IPS-NIHi11 (cell line): ENCODE data around the gene DCLRE1A.
A peak's percentile ranks its signal among the peaks of the same experiment; 100 is the strongest.
"Not testable (repeated sequence)": the region's sequence is repeated elsewhere in the genome, so short reads cannot be mapped to it uniquely, and the experiment has no call there.

Source experiments
- DNase-seq: peaks from one replicate; pipeline ENCODE4 v3.0.0; 2012; ENCODE audit warnings: mixed read lengths, low spot score

Gene DCLRE1A

GRCh38 chr10:113857210-113857609 is 3.3 kb upstream of the DCLRE1A start:
- DNase-seq, result no peak

- DNase-seq, result no peak
These were observed 2.7 kb upstream of the DCLRE1A start for GRCh38 chr10:113856563-113856962.

DNA sequence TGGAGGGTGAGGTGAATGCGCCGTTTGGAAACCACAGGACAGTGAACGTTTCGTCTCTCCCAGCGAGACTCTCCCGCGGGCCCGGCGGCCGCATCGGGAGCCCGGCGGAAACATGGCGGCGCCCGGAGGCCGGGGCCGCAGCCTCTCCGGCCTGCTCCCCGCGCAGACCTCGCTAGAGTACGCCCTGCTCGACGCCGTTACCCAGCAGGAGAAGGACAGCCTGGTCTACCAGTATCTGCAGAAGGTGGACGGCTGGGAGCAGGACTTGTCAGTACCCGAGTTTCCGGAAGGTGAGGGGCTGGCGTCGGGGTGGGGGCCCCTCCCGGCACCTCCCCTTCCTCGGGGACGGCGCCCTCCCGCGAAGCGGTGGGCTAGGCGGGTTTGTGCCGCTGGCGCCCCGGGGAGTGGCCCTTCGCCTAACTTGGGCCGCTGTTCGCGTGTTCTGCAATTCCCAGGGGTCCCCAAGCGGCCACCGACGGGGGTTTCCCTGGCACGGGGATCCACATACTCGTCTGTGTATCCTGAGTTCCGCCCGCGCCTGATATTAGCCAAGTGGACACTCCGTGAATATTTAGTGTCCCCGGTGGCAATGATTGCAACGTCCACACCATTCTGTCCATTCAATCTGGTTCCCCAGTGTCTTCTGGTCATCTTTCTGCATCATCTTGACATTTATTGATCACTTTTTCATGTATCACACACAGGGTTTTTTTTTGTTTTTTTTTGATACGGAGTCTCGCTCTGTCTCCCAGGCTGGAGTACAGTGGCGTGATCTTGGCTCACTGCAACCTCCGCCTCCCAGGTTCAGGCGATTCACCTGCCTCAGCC is 1.1 kb upstream of the DCLRE1A start:
- DNase-seq, result peak; percentile 74

DNA sequence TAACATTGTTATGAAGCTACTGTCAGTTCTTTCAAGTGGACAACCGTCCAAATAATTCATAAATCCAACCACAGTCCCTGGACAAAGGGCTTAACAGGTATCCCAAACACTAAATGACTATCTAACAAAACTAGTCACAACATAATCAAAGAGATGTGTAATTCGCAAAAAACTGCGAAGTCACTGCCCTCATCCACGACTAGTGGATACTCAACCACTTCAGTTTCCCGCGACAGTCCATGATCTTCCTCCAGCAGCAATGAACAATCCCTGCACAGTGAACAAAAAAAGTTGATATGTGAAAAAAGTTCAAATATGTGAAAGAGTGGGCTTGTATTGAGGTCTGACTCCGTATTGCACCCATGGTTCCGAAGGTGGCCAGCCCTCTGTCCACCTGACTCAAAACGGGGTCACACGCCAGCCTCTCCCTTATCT is 287 bp downstream of the DCLRE1A start:
- DNase-seq, result no peak

GRCh38 chr10:113849946-113850345 is 3.9 kb downstream of the DCLRE1A start:
- DNase-seq, result no peak

GRCh38 chr10:113849140-113849803 is 4.6 kb downstream of the DCLRE1A start:
- no peak for DNase-seq

DNA sequence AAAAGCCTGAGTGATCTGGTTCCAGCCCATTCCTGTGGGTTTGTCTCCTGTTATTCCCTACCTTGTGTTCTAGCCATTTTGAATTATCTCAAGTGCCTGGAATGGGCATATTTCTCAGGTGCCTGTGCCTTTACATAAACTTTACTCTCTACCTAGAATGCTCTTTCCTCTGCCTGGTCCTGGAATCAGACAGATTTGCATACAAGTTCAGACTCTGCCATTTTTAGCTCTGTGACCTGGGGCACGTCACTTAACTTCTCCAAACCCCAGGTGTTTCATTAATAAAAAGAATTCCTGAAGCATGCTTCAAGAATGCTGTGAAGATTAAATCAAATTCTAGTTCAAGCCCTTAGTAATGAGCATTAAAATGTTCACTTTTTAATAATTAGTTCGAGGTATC is 7.8 kb downstream of the DCLRE1A start:
- no peak for DNase-seq

- no peak for DNase-seq
These were observed 9.9 kb downstream of the DCLRE1A start for GRCh38 chr10:113843972-113844485.

DNA sequence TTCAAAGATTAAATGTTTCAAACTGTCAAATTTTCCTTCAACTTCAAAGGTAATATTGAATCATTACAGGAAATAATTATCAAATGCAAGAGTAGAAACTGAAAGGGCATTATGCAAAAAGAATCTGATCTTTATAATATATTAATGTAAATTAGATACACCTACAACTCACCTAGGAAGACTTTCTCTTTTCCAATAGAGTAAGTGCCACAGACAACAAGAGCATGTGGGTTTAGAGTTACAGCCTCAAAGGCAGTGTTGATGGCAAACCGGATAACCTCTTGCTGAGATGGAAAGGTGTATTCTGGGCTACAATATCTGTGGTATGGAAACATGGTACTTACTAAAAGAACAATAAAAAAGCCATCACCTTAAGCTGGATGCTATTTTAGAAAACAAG is 11.7 kb downstream of the DCLRE1A start:
- DNase-seq, result no peak

DNA sequence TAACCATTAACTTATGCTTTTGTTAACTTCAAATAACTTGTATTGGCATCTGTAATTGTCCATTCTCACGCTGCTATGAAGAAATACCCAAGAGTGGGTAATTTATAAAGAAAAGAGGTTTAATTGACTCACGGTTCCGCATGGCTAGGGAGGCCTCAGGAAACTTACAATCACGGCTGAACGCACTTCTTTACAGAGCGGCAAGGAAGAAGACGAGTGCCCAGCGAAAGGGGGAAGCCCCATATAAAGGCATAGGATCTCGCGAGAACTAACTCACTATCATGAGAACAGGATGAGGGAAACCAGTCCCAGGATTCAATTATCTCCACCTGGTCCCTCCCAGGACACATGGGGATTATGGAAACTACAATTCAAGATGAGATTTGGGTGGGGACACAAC is 25.3 kb downstream of the DCLRE1A start:
- not testable (repeated sequence) for DNase-seq

DNA sequence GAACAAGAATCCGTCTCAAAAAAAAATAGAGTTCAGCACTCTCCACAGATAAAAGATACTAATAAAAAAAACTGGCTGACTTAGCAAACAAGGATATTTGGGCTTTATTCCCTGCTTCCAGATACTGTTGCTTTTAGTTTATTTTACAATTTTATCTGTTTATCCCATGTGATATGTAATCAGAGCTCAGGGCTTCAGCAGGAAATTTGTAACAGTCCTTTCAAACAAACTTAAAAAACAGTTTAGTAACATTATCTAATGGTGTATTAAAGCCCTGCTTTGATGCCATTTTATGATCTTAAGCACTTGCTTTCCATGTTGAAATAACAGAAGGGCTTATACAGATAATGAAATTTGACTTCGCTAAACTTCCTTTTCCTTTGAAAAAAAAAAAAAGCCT is 28.1 kb downstream of the DCLRE1A start:
- no peak for DNase-seq

DNA sequence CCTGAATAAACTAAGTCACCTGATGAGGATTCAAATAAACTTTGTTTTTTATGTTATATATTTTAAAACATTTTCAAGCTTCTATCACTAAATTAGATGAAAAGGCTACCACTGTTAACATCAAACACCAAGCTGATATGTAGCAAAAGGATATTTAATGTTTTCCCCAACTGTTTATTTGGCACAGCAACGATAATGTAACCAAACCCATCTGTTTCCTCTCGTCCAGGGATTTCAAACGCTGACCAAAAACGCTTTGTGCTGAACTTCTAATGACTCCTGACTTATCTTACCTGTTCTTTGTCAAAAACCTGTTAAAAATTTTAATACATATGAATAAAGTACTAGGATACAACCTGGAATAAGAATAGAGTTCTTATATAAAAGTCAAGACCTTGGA is 30.5 kb downstream of the DCLRE1A start:
- no peak for DNase-seq

- DNase-seq, result no peak
These were observed 31.7 kb downstream of the DCLRE1A start for GRCh38 chr10:113822174-113822573.

GRCh38 chr10:113821306-113821705 is 32.6 kb downstream of the DCLRE1A start:
- not testable (repeated sequence) for DNase-seq

GRCh38 chr10:113820507-113820906 is 33.4 kb downstream of the DCLRE1A start:
- DNase-seq, result peak; percentile 37

- DNase-seq, result no peak
These were observed 33.9 kb downstream of the DCLRE1A start for GRCh38 chr10:113819989-113820388.

- DNase-seq, result not testable (repeated sequence)
These were observed 39.2 kb downstream of the DCLRE1A start for GRCh38 chr10:113814700-113815099.

- no peak for DNase-seq
These were observed 45.7 kb downstream of the DCLRE1A start for GRCh38 chr10:113808168-113808567.

GRCh38 chr10:113806503-113806902 is 47.4 kb downstream of the DCLRE1A start:
- DNase-seq, result no peak

- DNase-seq, result no peak
These were observed 50.9 kb downstream of the DCLRE1A start for GRCh38 chr10:113802997-113803396.

DNA sequence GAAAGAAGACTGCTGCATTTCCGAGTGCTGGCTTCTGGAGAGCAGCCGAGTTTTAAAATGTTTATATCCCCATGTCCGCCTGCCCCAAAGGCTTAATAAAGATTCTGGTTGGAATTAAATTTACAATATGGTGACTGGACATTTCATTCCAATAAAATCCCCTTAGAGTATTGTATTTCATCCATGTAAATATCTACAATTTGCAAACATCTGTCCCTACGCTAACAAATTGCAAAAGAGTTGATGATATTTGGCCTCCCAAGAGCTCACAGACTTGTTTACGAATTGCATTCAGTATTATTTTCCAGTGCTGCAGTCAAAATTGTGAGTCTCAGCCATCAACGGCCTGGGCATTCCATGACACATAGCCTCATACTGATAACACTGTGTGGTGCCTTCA is 52.3 kb downstream of the DCLRE1A start:
- DNase-seq, result no peak

DNA sequence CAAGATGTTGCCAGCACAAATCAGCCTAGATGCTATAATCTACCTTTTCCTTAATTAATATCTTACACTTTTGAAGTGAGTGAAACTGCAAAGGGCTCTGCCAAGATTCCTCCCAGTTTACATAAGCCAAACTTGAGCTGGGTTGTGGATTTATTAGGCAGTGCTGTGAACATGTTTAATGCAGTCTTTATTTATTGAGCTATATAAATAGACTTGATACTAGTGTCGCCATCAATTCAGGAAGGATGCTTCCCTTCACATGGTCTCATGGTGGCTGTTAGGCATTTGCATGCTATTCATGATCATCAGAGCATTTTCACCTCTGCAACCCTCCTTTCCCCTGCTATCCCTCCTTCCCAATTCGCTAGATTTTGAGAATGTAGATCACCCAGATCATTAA is 62.2 kb downstream of the DCLRE1A start:
- no peak for DNase-seq

GRCh38 chr10:113788604-113789083 is 65.2 kb downstream of the DCLRE1A start:
- peak; percentile 22 for DNase-seq
